Neutrophil (primary cell): ENCODE data around the gene DBN1.

Source experiments
- H3K27ac ChIP-seq: fragments of 200-600 bp; sonication (generic); 2 replicates; pipeline ENCODE4 v1.5.1; 2016; ENCODE audit warnings: mild to moderate bottlenecking, moderate library complexity
- H3K27me3 ChIP-seq: fragments of 200-600 bp; sonication (generic); 2 replicates; pipeline ENCODE4 v1.6.0; 2016; ENCODE audit warnings: mild to moderate bottlenecking
- H3K36me3 ChIP-seq: fragments of 200-600 bp; sonication (generic); 2 replicates; pipeline ENCODE4 v1.5.1; 2017
- H3K4me1 ChIP-seq, 2 experiments: fragments of 200-600 bp in 1 of 2; sonication (generic) in 1 of 2; 1 replicate in 1 of 2; 2 replicates in 1 of 2; pipeline versions ENCODE4 v1.5.1 to v1.6.1; 2013 to 2016; ENCODE audit warnings: low read depth in 1 of 2, low read length in 1 of 2, mild to moderate bottlenecking in 1 of 2, moderate library complexity in 1 of 2; ENCODE audit not compliant: control insufficient read depth in 1 of 2, insufficient read depth in 1 of 2
- H3K4me3 ChIP-seq, 2 experiments: fragments of 200-600 bp in 1 of 2; sonication (generic) in 1 of 2; 1 replicate in 1 of 2; 2 replicates in 1 of 2; pipeline ENCODE4 v1.5.1; 2013 to 2016; ENCODE audit warnings: low read depth in 1 of 2, low read length in 1 of 2, mild to moderate bottlenecking in 1 of 2, moderate library complexity in 1 of 2
- H3K9me3 ChIP-seq: fragments of 200-600 bp; sonication (generic); 2 replicates; pipeline ENCODE4 v1.5.1; 2016
- CTCF ChIP-seq: fragments of 200-600 bp; sonication (generic); IDR thresholded peaks from 2 replicates; pipeline ENCODE4 v1.5.1; 2016; ENCODE audit warnings: antibody characterized with exemption

Gene DBN1

GRCh38 chr5:177471610-177472356 lies 1.7 kb downstream of the DBN1 start:
- Histone ChIP-seq H3K27ac (no peak overlapping the region), H3K36me3 (no peaks in the 10 kb centered on the region), H3K4me1 (peaks cover 25 to 47% of the 10 kb centered on the region in 2 experiments), H3K4me3 (no peak overlapping the region), H3K27me3 (peaks cover 66% of the 10 kb centered on the region), H3K9me3 (no peaks in the 10 kb centered on the region)
- TF ChIP-seq CTCF: no peak

GRCh38 chr5:177470759-177471536 lies 2.5 kb downstream of the DBN1 start:
- no peak for TF ChIP-seq CTCF
- Histone ChIP-seq H3K9me3 (no peaks in the 10 kb centered on the region), H3K4me1 (peaks cover 25 to 47% of the 10 kb centered on the region in 2 experiments), H3K27ac (no peak overlapping the region), H3K4me3 (no peak overlapping the region), H3K27me3 (peaks cover 66% of the 10 kb centered on the region), H3K36me3 (no peaks in the 10 kb centered on the region)

GRCh38 chr5:177469750-177470525 lies 3.5 kb downstream of the DBN1 start:
- Histone ChIP-seq H3K4me3 (no peak overlapping the region), H3K9me3 (no peaks in the 10 kb centered on the region), H3K27me3 (peaks cover 57% of the 10 kb centered on the region), H3K4me1 (peaks cover 21 to 38% of the 10 kb centered on the region in 2 experiments), H3K27ac (no peak overlapping the region), H3K36me3 (no peaks in the 10 kb centered on the region)
- no peak for TF ChIP-seq CTCF

GRCh38 chr5:177468685-177469628 lies 4.5 kb downstream of the DBN1 start:
- Histone ChIP-seq H3K4me3 (no peak overlapping the region), H3K36me3 (no peaks in the 10 kb centered on the region), H3K9me3 (no peaks in the 10 kb centered on the region), H3K27me3 (peaks cover 47% of the 10 kb centered on the region), H3K4me1 (peaks cover 14 to 30% of the 10 kb centered on the region in 2 experiments), H3K27ac (no peak overlapping the region)
- TF ChIP-seq CTCF: no peak

GRCh38 chr5:177468329-177468684 lies 5.1 kb downstream of the DBN1 start:
- Histone ChIP-seq H3K9me3 (no peaks in the 10 kb centered on the region), H3K27me3 (peaks cover 41% of the 10 kb centered on the region), H3K4me1 (peaks cover 18 to 28% of the 10 kb centered on the region in 2 experiments), H3K27ac (no peak overlapping the region), H3K36me3 (no peaks in the 10 kb centered on the region), H3K4me3 (no peak overlapping the region)
- TF ChIP-seq CTCF: no peak
